GM06990 (cell line): Measurements from ENCODE around the gene SLC17A4.

ENCODE experiments used
- DNase-seq: peaks from one replicate; pipeline ENCODE4 v3.0.0-alpha.2; 2011; ENCODE audit not compliant: insufficient read length; ENCODE audit errors: extremely low read depth
- H3K27me3 ChIP-seq: replicated peaks from 2 replicates; pipeline ENCODE4 v1.6.0; 2011; ENCODE audit warnings: low read length; ENCODE audit not compliant: control insufficient read depth, insufficient read depth
- H3K36me3 ChIP-seq: 2 replicates; pipeline ENCODE4 v1.5.1; 2011; ENCODE audit warnings: low read length; ENCODE audit not compliant: control insufficient read depth, insufficient read depth
- H3K4me3 ChIP-seq: replicated peaks from 2 replicates; pipeline ENCODE4 v1.5.1; 2011; ENCODE audit warnings: low read depth, mild to moderate bottlenecking, control low read depth, low read length
- TF ChIP-seq, protein P1 (sequence below): IDR thresholded peaks from 2 replicates; pipeline ENCODE4 v1.5.1; 2011; ENCODE audit warnings: low read length, control low read depth, mild to moderate bottlenecking, inconsistent platforms; ENCODE audit not compliant: insufficient read depth, poor library complexity, severe bottlenecking

The SLC17A4 gene

DNA sequence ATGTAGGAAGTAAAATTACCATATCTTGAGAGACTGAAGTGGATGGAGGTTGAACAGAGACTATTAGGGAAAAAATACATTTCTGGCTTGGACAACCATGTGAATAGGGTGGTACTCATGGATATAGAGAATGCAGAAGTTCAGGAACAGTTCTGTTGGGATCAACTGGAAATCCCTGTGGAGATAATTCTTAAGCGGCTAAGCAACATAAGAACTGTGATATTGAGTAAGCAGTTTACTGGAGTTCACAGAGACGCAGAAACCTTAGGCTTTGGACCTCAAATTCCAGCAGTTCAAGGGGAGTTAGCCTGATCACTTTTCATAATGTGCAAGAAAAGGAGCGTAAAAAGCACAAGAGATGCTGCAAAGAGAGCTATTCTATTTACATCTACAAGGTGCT, 23.6 kb upstream of the SLC17A4 start:
- Histone ChIP-seq H3K4me3 (no peak overlapping the region), H3K36me3 (no peaks in the 10 kb centered on the region), H3K27me3 (no peaks in the 10 kb centered on the region)
- DNase-seq = no peak
- TF ChIP-seq, protein P1, sequence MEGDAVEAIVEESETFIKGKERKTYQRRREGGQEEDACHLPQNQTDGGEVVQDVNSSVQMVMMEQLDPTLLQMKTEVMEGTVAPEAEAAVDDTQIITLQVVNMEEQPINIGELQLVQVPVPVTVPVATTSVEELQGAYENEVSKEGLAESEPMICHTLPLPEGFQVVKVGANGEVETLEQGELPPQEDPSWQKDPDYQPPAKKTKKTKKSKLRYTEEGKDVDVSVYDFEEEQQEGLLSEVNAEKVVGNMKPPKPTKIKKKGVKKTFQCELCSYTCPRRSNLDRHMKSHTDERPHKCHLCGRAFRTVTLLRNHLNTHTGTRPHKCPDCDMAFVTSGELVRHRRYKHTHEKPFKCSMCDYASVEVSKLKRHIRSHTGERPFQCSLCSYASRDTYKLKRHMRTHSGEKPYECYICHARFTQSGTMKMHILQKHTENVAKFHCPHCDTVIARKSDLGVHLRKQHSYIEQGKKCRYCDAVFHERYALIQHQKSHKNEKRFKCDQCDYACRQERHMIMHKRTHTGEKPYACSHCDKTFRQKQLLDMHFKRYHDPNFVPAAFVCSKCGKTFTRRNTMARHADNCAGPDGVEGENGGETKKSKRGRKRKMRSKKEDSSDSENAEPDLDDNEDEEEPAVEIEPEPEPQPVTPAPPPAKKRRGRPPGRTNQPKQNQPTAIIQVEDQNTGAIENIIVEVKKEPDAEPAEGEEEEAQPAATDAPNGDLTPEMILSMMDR = no peak

DNA sequence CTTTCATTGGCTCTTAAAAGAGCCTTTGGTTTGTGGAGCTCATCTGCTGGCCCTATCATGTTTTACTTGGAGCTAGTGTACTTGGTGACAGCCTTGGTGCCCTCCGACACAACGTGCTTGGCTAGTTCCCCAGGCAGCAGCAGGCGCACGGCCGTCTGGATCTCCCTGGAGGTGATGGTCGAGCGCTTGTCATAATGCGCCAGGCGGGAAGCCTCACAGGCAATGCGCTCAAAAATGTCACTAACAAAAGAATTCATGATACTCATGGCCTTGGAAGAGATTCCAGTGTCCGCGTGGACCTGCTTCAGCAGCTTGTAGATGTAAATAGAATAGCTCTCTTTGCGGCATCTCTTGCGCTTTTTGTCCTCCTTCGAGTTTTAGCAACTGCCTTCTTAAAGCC, 22.8 kb upstream of the SLC17A4 start:
- no peaks in the 10 kb centered on the region for H3K36me3 ChIP-seq
- TF ChIP-seq, protein P1 = no peak
- no peaks in the 10 kb centered on the region for H3K27me3 ChIP-seq
- no peak overlapping the region for H3K4me3 ChIP-seq
- no peak for DNase-seq

DNA sequence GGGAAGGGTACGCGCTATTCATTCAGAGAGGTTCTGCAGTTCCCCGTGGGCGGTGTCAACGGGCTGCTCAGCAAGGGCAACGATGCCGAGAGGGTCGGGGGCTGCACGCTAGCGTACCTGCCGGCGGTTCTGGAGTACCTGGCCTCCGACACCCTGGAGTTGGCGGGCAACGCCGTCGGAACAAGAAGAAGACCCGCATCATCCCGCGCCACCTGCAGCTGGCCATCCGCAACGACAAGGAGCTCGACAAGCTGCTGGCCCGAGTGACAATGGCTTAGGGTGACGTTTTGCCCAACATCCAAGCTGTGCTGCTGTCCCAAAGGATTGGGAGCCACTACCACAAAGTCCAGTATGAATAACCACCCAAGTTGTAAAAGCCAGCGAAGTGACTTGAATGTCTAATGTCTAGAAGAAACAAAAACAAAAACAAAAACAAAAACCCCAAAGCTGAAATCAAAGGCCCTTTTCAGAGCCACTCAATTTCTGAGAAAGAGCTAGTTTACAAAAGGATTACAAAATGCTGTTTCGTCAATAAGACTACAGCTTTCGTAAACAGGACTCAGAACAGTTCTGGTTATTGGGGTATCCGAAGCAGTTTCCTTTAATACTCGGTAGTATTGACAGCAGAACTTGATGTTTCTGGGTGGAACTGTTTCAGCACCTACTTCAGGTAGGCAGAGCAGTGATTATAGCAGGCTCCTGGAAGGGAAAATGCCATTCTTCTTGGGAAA, 21.9 kb upstream of the SLC17A4 start:
- Histone ChIP-seq H3K4me3 (no peak overlapping the region), H3K27me3 (no peaks in the 10 kb centered on the region), H3K36me3 (no peaks in the 10 kb centered on the region)
- DNase-seq = no peak
- TF ChIP-seq, protein P1 = no peak

DNA sequence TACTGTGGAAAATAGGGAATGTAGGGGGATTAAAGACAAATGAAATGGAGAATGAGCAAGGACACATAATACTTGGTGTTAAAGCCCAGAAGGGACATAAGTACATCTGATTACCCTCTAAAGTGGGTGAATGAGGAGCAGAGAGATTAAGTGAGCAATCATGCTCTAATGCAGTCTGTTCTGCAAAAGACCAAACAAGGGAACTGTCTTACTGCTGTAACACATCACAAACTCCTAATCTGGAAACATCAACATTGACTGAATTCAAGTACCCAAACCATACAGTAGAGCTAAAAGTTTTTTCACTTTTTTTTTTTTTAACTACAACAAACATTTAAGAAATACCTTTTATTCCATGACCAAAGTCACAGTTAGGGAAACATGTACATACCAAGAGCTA, 19.3 kb upstream of the SLC17A4 start:
- Histone ChIP-seq H3K36me3 (no peaks in the 10 kb centered on the region), H3K27me3 (no peaks in the 10 kb centered on the region), H3K4me3 (no peak overlapping the region)
- DNase-seq = no peak
- TF ChIP-seq, protein P1 = no peak

DNA sequence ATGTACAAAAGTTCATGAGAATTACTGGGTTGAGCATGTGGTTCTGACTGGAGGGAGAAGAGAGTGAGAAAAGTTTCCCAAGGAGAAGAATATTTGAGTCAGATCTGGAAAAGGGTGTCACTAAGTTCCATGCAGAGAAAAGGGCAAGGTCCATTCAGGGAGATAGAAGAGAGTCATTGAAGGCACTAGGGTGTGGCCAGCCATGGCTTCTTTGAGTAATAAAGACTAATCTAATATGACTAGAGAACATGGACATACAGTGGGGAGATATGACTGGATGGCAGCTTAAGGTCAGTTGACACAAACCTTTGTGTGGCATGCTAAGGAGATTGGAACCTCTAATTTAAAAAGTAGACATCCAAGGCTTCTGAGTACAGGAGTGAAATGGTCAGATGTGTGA, 10.7 kb upstream of the SLC17A4 start:
- TF ChIP-seq, protein P1 = no peak
- Histone ChIP-seq H3K4me3 (no peak overlapping the region), H3K27me3 (no peaks in the 10 kb centered on the region), H3K36me3 (no peaks in the 10 kb centered on the region)
- no peak for DNase-seq

DNA sequence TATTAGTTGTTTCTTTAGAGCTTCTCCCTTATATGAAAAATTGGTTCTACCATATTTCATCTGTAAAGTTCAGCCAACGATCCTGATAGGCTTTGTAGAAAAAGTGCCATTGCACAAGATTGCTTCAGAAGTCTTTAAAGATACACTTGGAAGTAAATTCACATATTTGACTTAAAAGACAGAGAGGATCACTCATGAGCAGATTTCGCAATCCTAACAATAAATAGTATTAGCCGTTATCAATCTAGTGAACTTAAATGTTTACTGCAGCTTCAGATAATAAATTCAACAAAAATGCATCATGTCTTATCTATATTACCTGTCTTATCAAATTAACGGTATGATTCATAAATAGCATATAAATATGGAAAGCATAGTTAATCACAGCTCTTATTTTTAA, 8.7 kb upstream of the SLC17A4 start:
- no peak for DNase-seq
- Histone ChIP-seq H3K4me3 (no peak overlapping the region), H3K36me3 (no peaks in the 10 kb centered on the region), H3K27me3 (no peaks in the 10 kb centered on the region)
- TF ChIP-seq, protein P1 = no peak
